ENCODE measurements around the gene ZFP28.

The ZFP28 gene

DNA sequence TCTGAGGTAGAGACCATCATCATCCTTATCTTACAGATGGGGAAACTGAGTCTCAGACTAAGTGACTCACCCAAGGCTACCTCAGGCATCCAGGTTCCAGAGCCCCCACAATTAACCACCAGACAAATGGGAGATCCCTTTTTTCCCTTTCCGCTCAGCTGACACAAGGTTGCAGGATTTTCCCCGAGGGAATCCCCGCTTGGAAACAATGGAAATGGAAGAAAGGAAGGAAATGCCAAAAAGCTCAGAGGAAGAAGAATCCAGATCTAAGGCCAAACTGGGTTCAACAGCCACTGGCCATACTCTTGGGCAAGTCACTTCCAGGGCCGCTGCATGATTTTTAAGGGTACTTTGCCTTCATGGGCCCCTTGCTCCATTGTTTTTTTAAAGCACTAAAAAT lies 57.9 kb downstream of the ZFP28 start:
- no peak for DNase-seq

DNA sequence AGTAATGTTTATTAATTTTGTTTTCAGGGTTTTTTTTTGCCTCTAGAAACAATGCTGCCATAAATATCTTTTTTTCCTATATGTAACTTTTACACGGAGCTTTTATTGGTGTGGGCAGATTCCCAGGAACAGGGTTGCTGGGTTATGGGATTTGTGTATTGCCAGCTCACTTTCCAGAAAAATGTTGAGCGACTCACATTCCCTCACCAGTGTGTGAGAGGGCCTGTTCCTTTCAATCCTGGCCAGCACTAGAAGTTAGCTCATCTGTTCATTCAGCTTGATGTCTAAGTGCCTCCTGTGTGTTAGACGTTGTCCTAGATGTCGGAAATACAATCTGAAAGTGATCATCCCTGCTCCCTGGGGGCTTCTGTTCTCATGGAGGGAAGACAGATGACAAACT lies 58.9 kb downstream of the ZFP28 start:
- no peak for DNase-seq

DNA sequence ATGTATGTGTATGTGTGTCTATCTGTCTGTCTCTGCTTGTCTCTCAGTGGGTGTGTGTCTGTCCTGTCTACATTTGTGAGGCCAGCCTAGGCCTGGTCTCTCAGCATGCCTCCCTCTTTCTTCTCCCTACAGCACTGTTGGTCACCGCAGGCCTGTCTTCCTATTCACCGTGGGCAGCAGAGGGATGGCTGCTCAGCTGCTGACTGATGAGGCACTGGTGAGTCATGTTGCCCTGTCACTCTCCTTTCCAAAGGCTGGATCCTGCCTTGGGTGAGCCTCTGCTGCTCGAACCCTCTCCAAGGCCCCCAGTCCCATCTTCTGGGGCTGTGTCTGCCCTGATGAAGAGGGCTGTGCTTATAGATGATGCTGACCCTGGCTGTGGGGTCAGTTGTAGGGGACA lies 62.6 kb downstream of the ZFP28 start:
- no peak for DNase-seq

GRCh38 chr19:56603829-56604228 lies 65.1 kb downstream of the ZFP28 start:
- no peak for DNase-seq
